Measurements from ENCODE around the gene SMG5. TPM values are rescaled to one million over a fixed set of nuclear protein-coding genes. Genes with fewer than 3 reads are reported as not detected.
A peak's percentile ranks its signal among the peaks of the same experiment; 100 is the strongest.
"Not testable (repeated sequence)": the region's sequence is repeated elsewhere in the genome, so short reads cannot be mapped to it uniquely, and the experiment has no call there.

SMG5 gene
- total RNA-seq, 1 experiment from 2014 or later = 66.1 TPM

DNA sequence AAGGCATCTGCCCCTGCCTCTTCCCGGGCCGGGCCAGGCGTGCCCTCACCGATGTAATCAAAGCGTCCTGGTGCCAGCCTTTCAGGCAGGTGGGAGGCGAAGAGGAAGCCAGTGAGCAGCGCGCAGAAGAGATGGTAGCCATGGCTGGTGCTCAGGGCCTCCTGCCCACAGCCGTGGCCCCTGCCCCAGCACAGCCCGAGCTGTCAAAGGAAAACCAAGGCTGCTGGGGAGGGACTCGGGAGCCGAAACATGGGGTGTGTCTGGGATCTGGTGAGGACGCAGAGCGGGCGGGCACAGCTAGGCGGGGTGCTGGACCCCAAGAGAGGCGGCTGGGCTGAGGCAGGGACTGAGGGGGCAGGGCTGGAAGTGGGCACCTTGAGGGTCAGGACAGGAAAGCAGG lies 37.9 kb downstream of the SMG5 start:
- no peak for DNase-seq (ENCODE audit: low read depth)

DNA sequence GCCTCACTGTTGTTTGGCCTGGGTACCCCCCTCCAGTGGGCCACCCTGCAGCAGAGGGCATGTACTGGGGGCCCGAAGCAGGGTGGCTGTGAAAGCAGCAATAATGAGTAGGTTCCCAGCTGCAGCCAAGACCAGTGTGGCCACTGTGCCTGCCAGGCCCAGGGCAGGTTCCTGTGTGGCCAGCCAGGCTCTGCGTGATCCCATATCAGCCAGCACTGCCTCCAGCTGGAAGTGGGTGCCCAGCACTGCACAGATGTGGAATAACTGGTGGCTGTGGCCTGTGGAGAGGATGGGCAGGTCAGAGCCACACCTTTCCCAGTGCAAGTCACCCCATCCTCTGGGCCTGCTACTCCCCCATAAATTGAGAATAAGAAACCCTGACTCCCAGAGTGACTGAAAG lies 38.5 kb downstream of the SMG5 start:
- no peak for DNase-seq (ENCODE audit: low read depth)

DNA sequence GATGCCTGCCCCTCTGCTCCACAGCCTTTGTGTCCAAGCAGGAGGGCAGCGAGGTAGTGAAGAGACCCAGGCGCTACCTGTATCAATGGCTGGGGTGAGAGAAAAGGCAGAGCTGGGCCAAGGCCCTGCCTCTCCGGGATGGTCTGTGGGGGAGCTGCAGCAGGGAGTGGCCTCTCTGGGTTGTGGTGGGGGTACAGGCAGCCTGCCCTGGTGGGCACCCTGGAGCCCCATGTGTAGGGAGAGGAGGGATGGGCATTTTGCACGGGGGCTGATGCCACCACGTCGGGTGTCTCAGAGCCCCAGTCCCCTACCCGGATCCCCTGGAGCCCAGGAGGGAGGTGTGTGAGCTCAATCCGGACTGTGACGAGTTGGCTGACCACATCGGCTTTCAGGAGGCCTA lies 39.9 kb downstream of the SMG5 start:
- no peak for DNase-seq (ENCODE audit: low read depth)

DNA sequence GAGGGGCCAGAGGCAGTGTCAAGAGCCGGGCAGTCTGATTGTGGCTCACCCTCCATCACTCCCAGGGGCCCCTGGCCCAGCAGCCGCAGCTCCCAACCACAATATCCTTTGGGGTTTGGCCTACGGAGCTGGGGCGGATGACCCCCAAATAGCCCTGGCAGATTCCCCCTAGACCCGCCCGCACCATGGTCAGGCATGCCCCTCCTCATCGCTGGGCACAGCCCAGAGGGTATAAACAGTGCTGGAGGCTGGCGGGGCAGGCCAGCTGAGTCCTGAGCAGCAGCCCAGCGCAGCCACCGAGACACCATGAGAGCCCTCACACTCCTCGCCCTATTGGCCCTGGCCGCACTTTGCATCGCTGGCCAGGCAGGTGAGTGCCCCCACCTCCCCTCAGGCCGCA lies 40.7 kb downstream of the SMG5 start, which contains the start of gene BGLAP:
Gene BGLAP (plus strand): TSS at position 259 of the 400 bp plus-strand sequence. CDS start 48 bp downstream, at position 307.
- peak; percentile 57 for DNase-seq (ENCODE audit: low read depth)

DNA sequence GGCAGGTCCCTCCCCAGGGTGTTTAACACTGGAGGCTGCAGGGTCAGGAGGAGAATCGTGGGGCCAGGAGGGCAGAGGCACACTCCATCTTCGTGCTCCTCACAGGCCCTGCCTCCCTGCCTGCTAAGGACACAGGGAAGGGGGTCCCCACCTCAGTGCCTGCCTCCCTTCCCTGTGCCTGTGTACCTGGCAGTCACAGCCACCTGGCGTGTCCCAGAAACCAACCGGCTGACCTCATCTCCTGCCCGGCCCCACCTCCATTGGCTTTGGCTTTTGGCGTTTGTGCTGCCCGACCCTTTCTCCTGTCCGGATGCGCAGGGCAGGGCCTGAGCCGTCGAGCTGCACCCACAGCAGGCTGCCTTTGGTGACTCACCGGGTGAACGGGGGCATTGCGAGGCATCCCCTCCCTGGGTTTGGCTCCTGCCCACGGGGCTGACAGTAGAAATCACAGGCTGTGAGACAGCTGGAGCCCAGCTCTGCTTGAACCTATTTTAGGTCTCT lies 41.3 kb downstream of the SMG5 start:
- DNase-seq (ENCODE audit: low read depth) = peak; percentile 91

DNA sequence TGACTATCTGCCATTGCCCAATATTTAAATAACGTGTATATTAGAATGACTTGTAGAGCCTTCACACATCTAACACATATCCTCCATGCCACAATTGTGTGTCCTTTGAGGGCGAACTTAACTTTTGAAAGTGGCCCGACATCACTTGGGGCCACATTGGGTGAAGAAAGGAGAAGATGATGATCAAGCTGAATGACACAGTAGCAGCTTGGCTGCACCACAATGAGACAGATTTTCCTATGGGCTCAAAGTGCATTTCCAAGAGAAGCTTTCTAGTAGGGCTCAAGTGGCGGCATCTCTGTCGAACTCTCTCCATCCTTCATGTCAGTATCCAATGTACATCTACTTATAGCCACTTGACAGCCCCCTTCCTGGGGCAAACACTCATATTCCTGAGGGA lies 44.4 kb downstream of the SMG5 start:
- no peak for DNase-seq (ENCODE audit: low read depth)

DNA sequence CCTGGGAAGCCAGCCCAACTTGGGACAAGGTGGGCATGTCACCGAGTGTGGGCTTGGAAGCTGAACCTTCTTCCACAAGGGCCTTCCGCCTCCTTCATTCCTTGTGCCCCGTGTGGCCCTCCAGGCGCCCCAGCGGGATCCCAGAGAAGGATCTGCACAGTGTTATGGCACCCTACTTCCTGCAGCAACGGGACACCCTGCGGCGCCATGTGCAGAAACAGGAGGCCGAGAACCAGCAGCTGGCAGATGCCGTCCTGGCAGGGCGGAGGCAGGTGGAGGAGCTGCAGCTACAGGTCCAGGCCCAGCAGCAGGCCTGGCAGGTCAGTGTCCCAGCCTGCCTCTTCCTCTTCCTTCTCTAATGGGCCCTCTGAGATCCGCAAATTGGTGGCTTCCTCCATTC lies 46.5 kb downstream of the SMG5 start:
- no peak for DNase-seq (ENCODE audit: low read depth)

DNA sequence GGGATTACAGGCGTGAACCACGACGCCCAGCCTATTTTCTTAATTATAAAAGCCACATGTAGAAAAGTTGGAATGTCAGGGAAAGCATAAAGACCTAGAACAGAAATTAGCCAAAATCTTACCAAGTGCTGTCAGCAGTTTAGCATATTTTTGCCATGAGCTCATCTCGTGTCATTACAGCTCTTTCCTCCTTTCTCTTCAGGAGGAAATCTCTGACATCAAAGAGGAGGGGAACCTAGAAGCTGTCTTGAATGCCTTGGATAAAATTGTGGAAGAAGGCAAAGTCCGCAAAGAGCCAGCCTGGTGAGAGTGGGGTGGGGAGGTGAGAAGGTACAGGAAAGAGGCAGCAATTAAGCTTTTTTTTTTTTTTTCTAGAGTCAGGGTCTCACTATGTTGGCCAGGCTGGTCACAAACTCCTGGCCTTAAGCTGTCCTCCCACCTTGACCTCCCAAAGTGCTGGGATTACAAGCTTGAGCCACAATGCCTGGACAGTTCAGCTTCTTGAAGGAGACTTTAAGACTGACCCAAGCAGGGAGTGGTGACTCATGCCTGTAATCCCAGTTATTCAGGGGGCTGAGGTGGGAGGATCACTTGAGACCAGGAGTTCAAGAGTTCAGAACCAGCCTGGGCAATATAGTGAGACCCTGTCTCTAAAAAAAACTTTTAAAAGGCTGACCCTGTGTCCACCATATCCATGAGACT lies 49.0 kb downstream of the SMG5 start:
- DNase-seq (ENCODE audit: low read depth) = peak; percentile 70

DNA sequence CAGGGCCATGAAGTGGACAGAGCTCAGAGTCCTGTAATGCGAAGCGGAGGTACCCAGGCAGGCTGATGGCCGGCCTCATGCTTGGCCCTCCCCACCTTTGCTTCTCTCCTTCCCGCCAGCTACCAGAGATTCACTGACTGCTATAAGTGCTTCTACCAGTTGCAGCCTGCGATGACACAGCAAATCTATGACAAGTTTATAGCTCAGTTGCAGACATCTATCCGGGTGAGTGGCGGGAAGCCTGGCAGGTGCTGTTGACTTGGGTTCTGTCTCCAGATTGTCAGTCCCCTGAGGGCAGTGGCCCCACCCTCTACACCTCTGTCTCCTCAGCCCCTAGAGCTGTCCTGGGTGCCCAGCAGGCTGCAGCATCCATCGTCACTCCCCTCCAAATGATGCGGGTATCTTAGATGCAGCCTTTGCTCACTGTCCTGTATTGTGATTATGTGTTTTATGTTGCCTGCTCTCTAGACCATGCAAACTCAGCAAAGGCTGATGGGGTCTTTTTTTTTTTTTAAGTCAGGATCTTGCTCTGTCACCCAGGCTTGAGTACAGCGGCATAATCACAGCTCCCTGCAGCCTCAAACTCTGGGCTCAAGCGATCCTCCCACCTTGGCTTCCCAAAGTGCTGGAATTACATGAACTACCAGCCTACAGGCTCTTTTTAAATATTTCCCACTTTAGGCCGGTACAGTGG lies 50.3 kb downstream of the SMG5 start:
- no peak for DNase-seq (ENCODE audit: low read depth)

DNA sequence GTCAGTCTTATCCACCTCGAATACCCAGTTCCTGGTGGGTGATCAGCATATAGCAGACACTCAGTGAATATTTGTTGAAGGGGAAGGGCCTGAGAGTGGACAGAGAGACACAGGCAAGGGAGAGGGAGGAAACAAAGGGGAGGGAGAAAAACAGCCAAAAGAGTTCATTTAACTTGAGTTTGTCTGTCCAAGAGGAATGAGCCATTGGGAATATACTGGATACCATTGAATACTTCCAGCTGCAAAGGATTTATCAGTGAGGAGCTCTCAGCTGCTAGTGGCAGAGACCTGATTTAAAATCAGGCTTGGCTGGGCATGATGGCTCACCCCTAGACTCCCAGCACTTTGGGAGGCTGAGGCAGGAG lies 52.2 kb downstream of the SMG5 start:
- DNase-seq (ENCODE audit: low read depth) = no peak

DNA sequence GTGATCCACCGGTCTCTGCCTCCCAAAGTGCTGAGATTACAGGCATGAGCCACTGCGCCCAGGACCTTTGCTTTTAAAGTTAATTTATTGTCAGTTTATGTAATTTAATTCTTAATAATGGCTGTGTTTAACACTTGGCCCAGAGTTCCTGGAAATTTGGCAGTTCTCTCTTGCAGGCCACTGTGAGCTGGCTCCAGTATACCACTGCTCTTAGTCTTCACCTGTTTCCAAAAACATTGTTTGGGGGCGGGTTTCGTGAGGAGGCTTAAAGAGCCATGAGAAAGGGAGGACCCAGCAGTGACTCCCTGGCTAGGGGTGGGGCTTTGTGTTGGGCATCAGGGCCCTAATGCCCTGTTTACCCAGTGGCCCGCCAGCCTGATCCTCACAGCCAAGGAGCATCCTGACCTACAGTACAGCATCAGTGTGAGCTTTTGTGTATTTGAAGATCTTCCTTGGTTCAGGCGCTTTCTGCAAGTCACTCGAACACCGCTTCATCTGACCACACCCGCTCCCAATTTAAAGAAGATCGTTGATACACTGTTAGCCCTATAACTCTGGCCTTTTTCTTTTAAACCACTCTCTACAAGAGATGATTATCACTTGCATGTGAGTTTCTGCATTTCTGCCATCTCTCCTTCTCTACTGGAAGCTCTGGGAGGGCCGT lies 52.7 kb downstream of the SMG5 start:
- DNase-seq (ENCODE audit: low read depth) = no peak

DNA sequence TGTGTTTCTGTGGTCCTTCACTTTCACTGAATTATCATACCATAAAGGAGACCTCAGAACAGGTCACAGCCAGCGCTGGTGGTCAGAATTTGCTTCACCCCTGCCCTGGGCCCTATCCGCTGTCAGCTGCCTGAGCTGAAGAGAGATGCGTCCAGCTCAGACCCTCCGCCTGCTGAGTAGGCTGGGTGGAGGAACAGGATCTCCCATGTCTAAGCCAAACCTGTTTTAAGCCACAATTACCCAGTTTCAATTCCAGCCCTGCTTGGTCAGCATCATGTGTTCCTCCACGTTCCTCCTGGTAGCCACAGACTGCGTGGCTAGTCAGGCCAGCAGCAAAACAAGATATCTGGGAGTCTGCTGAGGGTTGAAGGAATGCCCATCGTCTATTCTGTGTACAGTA lies 54.1 kb downstream of the SMG5 start:
- DNase-seq (ENCODE audit: low read depth) = no peak

DNA sequence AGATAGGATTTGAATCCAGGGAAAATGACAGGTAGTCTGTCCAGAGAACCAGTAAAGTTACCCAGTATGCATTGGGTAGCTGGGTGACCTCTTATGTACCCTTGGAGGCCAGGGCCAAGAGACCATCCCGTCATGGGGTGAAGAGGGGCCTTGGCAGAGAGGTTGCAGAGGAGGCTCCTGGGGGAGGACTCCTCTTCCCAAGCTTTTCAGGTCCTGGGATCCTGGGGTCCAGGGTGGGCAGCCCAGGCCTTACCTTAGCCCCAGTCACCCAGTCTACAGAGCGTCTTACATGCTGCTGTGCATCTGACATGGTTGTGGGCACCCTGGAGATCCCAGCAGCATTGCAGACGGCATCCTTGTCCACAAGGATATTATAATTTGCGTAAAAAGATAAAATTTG lies 55.8 kb downstream of the SMG5 start:
- no peak for DNase-seq (ENCODE audit: low read depth)

DNA sequence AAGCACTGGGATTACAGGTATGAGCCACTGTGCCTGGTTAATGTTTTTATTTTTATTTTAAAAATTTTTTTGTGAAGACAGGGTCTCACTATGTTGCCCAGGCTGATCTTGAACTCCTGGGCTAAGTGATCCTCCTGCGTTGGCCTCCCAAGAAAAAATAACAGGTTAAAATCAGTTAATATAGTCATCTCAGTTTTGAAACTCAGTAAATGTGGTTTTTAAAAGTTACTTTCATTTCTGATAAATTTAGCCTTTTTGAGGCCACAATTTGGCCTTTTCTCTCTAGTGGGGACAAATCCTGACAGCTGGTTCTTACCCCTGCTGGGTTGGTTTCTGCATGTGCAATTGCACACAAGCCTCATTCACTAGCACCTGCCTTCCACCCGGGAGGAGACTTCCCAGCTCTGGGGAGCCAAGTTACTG lies 56.5 kb downstream of the SMG5 start:
- DNase-seq (ENCODE audit: low read depth) = peak; percentile 77

DNA sequence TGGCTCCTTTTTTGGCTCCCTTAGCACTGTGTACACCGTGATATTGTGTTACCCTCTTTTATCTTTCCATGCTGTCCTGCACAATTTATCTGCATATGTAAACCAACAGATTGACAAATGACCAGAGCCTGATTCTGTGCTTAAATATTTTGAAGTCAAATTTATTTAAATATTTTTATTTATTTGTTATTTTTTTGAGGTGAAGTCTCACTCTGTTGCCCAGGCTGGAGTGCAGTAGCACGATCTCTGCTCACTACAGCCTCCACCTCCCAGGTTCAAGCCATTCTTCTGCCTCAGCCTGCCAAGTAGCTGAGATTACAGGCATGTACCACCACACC lies 57.0 kb downstream of the SMG5 start:
- no peak for DNase-seq (ENCODE audit: low read depth)

DNA sequence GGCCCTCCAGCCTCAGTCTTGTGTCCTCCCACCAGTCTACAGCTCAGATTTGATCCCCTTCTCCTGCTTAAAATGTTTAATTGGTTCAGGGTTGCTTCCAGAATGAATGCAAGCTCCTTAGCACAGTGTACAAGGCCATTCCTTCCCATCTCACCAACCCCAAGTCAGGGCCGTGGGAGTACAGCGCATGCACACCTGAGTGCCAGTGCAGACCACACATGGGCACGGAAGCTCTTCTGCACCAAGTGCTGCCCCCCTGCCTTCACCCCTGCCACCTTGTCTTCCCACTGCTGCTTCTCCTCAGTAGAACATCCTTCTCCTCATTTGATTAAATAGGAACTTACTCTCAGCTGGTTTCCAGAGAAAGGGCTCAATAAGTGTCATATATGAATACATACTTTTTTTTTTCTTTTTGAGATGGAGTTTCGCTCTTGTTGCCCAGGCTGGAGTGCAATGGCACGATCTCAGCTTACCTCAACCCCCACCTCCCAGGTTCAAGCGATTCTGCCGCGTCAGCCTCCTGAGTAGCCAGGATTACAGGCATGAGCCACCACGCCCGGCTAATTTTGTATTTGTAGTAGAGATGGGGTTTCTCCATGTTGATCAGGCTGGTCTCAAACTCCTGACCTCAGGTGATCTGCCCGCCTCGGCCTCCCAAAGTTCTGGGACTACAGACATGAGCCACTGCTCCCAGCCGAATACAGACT lies 60.5 kb downstream of the SMG5 start:
- no peak for DNase-seq (ENCODE audit: low read depth)

DNA sequence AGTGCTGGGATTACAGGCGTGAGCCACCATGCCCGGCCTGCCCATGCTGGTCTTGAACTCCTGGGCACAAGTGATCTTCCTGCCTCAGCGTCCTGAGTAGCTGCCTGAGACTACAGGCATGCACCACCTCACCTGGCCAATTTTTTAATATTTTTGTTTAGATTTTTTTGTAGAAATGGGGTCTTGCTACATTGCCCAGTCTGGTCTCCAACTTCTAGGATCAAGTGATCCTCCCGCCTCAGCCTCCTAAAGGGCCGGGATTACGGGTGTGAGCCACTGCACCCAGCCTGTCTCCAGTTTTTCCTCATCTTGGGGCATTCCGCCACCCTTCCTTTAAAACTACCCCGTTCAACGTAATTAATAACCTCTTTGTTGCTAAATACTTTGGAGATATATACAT lies 62.4 kb downstream of the SMG5 start:
- no peak for DNase-seq (ENCODE audit: low read depth)

DNA sequence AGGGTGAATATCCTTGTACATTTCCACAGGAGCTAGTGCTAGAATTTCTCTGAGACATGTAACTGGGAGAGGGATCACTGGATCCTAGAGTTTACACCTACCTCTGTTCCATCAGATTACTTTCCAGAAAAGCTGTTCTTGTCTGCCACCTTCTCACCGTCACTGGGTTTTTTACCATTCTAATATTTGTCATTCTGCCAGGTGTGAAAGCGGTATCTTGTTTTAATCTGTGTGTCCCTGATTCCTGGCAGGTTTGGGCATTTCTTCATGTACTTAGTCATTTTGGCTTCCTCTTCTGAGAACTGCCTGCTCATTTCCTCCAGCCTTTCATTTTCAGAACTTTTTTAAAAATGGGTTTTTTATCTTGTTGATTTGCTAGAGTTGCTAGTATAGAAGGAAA lies 64.8 kb downstream of the SMG5 start:
- no peak for DNase-seq (ENCODE audit: low read depth)

DNA sequence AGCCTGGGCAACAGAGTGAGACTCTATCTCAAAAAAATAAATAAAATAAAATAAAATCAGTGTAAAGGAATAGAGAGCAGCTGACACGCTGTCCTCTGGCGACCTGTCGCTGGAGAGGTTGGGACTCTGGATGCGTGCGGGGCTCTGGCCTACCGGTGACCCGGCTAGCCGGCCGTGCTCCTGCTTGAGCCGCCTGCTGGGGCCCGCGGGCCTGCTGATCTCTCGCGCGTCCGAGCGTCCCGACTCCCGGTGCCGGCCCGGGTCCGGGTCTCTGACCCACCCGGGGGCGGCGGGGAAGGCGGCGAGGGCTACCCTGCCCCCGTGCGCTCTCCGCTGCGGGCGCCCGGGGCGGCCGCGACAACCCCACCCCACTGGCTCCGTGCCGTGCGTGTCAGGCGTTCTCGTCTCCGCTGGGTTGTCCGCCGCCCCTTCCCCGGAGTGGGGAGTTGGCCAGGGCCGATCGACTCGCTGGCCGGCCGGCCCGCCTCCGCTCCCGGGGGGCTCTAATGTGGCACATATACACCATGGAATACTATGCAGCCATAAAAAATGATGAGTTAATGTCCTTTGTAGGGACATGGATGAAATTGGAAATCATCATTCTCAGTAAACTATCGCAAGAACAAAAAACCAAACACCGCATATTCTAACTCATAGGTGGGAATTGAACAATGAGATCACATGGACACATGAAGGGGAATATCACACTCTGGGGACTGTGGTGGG lies 66.1 kb downstream of the SMG5 start:
- DNase-seq (ENCODE audit: low read depth) = not testable (repeated sequence)

DNA sequence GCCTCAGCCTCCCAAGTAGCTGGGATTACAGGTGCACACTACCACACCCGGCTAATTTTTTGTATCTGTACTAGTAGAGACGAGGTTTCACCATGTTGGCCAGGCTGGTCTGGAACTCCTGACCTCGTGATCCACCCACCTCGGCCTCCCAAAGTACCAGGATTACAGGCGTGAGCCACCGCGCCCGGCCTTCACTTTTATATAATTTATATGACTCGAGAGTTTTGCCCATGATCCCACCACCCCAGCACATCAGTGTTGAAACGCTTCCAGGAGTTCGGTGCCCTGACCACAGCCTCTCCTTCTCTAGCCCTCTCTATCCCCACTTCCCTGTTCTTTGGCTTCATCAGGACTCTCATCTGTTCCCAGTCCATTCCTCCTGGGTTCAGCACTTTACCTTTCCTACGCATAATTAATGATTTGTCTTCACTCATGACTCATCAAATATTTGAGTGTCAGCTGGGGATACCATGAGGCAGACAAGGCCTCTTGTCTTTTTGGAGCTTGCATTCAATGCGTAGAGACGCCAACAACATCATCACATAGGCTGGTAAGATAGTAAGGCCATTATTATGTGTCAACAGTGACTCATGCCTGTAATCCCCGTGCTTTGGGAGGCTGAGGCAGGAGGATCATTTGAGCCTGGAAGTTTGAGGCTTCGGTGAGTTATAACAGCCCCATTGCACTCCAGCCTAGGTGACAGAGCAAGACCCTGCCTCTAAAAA lies 68.4 kb downstream of the SMG5 start:
- peak; percentile 21 for DNase-seq (ENCODE audit: low read depth)

DNA sequence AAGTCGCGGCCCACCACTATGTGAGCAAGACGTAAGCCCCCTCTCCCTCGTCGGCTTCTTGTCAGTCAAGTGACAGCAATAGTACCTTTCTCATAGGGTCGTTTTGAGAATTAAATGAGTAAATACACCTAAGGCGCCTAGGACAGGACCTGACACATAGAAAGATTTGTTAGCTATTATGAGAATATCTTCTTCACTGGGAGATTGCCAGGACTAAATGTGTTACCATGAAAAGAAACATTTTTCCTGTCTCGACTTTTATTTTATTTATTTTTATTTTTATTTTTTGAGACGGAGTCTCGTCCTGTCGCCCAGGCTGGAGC lies 69.0 kb downstream of the SMG5 start:
- no peak for DNase-seq (ENCODE audit: low read depth)
